CD4-positive, alpha-beta T cell (primary cell): ENCODE measurements around the gene ARL13B. TPM values are rescaled to one million over a fixed set of nuclear protein-coding genes. Genes with fewer than 3 reads are reported as not detected.

Experiments used
- ATAC-seq: fragments of 200-7000 bp; cut with Tn5 transposase; one replicate; pipeline ENCODE4 v1.10.0; 2022; ENCODE audit warnings: mild to moderate bottlenecking; ENCODE audit not compliant: poor library complexity
- CTCF ChIA-PET: fragments of 350-600 bp; sonication (Branson Sonifier 250); formaldehyde crosslinking; loops from one replicate; lab custom pipeline; 2021; ENCODE audit warnings: antibody characterized with exemption, inconsistent platforms; lab: Charles Lee
- POLR2A ChIA-PET: fragments of 350-600 bp; sonication (Branson Sonifier 250); formaldehyde crosslinking; loops from one replicate; lab custom pipeline; 2021; ENCODE audit warnings: antibody characterized with exemption, inconsistent platforms; lab: Charles Lee
- DNase-seq, 14 experiments: peaks; one replicate each; pipeline ENCODE4 v3.0.0-alpha.2; 2013 to 2020; ENCODE audit warnings: mixed read lengths in 2 of 14
- H3K27ac ChIP-seq, 2 donors: one replicate each; pipeline versions ENCODE4 v1.5.1 to v1.7.0; 2013; ENCODE audit warnings: low read length in 2 of 2, low read depth in 1 of 2, mild to moderate bottlenecking in 1 of 2
- H3K27me3 ChIP-seq, 2 experiments: 1 replicate in 1 of 2; 2 replicates in 1 of 2; pipeline versions ENCODE4 v1.6.1 to v1.7.0; 2013; ENCODE audit warnings: low read length in 2 of 2, control low read depth in 1 of 2, mild to moderate bottlenecking in 1 of 2, moderate library complexity in 1 of 2; ENCODE audit not compliant: insufficient read depth in 2 of 2, control insufficient read depth in 1 of 2
- H3K36me3 ChIP-seq: one replicate; pipeline ENCODE4 v1.6.1; 2013; ENCODE audit warnings: low read length, control low read depth; ENCODE audit not compliant: insufficient read depth
- H3K4me1 ChIP-seq: one replicate; pipeline ENCODE4 v1.6.1; 2013; ENCODE audit warnings: low read length, control low read depth; ENCODE audit not compliant: insufficient read depth
- H3K4me3 ChIP-seq: one replicate; pipeline ENCODE4 v1.5.1; 2013; ENCODE audit warnings: mild to moderate bottlenecking, low read length, moderate library complexity
- H3K9me3 ChIP-seq, 2 experiments: 1 replicate in 1 of 2; 2 replicates in 1 of 2; pipeline versions ENCODE4 v1.6.1 to v1.7.0; 2013; ENCODE audit warnings: low read length in 2 of 2, mild to moderate bottlenecking in 2 of 2, control low read depth in 1 of 2, moderate library complexity in 1 of 2; ENCODE audit not compliant: control insufficient read depth in 1 of 2, insufficient read depth in 1 of 2
- H3K27ac Mint-ChIP-seq: one replicate; pipeline ENCODE4 v1.8.0; 2020; ENCODE audit warnings: mixed read lengths
- H3K27me3 Mint-ChIP-seq: one replicate; pipeline ENCODE4 v1.8.0; 2021; ENCODE audit warnings: mixed read lengths
- H3K36me3 Mint-ChIP-seq: one replicate; pipeline ENCODE4 v1.8.0; 2021; ENCODE audit warnings: low read depth, mixed read lengths
- H3K4me1 Mint-ChIP-seq: one replicate; pipeline ENCODE4 v1.8.0; 2021; ENCODE audit warnings: low read depth, mixed read lengths
- H3K4me3 Mint-ChIP-seq: one replicate; pipeline ENCODE4 v1.8.0; 2020; ENCODE audit warnings: mild to moderate bottlenecking, mixed read lengths
- H3K9me3 Mint-ChIP-seq: one replicate; pipeline ENCODE4 v1.8.0; 2020; ENCODE audit warnings: mixed read lengths
- CTCF ChIP-seq: fragments of 200-600 bp; IDR thresholded peaks from one replicate; pipeline ENCODE4 v1.8.0; 2022; ENCODE audit warnings: antibody characterized with exemption, mild to moderate bottlenecking
- intact Hi-C, 2 experiments: fragments of 100-400 bp; cut with DNase I in 1 of 2; cut with micrococcal nuclease in 1 of 2; formaldehyde crosslinking; loops; one replicate each; pipeline versions ENCODE4 v1.15.1 to v1.9.0; 2023 to 2025; cut with DNase I, micrococcal nuclease
- total RNA-seq, 174 experiments: library from RNA in 2 of 174; stranded (reverse) in 2 of 174; gene quantifications; one replicate each; pipeline ENCODE4 v1.2.3 and lab custom pipeline; 2021 to 2026

The ARL13B gene
- total RNA-seq, 2 experiments from 2014 or later: 3.4 to 4.4 TPM

GRCh38 chr3:94001827-94002495 is 22.0 kb downstream of the ARL13B start:
- POLR2A ChIA-PET: interaction anchor here (1.0 kb wide), 1 partner anchor 61 kb away, joined by 3 read pairs; the partner anchor contains the start of genes DHFR2 and NSUN3
- Mint-ChIP-seq H3K4me3 (no peak overlapping the region), H3K27me3 (no peaks in the 10 kb centered on the region)

GRCh38 chr3:94004301-94004910 is 24.5 kb downstream of the ARL13B start:
- no peaks in the 10 kb centered on the region for H3K9me3 Mint-ChIP-seq
- no peaks in the 10 kb centered on the region for H3K4me1 Mint-ChIP-seq
- no peak overlapping the region for H3K27ac Mint-ChIP-seq
- H3K9me3 ChIP-seq: no peaks in the 10 kb centered on the region
- H3K27me3 Mint-ChIP-seq: no peaks in the 10 kb centered on the region
- peak; percentile 97 for TF ChIP-seq CTCF
- no peaks in the 10 kb centered on the region for H3K36me3 ChIP-seq
- H3K4me3 Mint-ChIP-seq: peak overlapping the region; percentile 81
- peak overlapping the region; percentile 17 for H3K4me3 ChIP-seq
- intact Hi-C loops: loop anchor here (1.0 to 10.0 kb wide), 2 partner anchors 65 to 240 kb away; no protein-coding TSS in a partner anchor
- DNase-seq: peak in 3 of 14 experiments; percentile 67 to 74 (median 72)
- H3K27me3 ChIP-seq: no peaks in the 10 kb centered on the region
- H3K36me3 Mint-ChIP-seq: no peaks in the 10 kb centered on the region
- ChIA-PET POLR2A (interaction anchor here (0.7 kb wide), 1 partner anchor 58 kb away, joined by 4 read pairs; the partner anchor contains the start of genes DHFR2 and NSUN3), CTCF (interaction anchor here (0.8 to 1.2 kb wide), 4 partner anchors 23 to 101 kb away, joined by 3 to 4 read pairs (median 4); partner anchors contain the start of genes DHFR2 and NSUN3)
- ATAC-seq: peak; percentile 85
- H3K4me1 ChIP-seq: no peaks in the 10 kb centered on the region
- H3K27ac ChIP-seq: no peak overlapping the region

More at GRCh38 chr3:94001827-94002495, 22.0 kb downstream of the ARL13B start:
- Histone ChIP-seq H3K9me3 (no peaks in the 10 kb centered on the region), H3K4me3 (no peak overlapping the region), H3K27ac (no peak overlapping the region), H3K27me3 (no peaks in the 10 kb centered on the region), H3K4me1 (no peaks in the 10 kb centered on the region), H3K36me3 (no peaks in the 10 kb centered on the region)
- H3K9me3 Mint-ChIP-seq: no peaks in the 10 kb centered on the region
- ATAC-seq (no peak), DNase-seq (no peak)
- H3K36me3 Mint-ChIP-seq: no peaks in the 10 kb centered on the region
- intact Hi-C loops: loop anchor here in 1 of 2 experiments (10.0 kb wide), 1 partner anchor 243 kb away; no protein-coding TSS in a partner anchor
- no peak overlapping the region for H3K27ac Mint-ChIP-seq
- no peak for TF ChIP-seq CTCF
- H3K4me1 Mint-ChIP-seq: no peaks in the 10 kb centered on the region
- CTCF ChIA-PET: no interaction called here

GRCh38 chr3:94008253-94008652 is 28.3 kb downstream of the ARL13B start:
- Mint-ChIP-seq H3K36me3 (no peaks in the 10 kb centered on the region), H3K27ac (no peak overlapping the region), H3K4me1 (peaks cover 20% of the 10 kb centered on the region), H3K9me3 (no peaks in the 10 kb centered on the region), H3K27me3 (no peaks in the 10 kb centered on the region), H3K4me3 (no peak overlapping the region)
- intact Hi-C loops: loop anchor here in 1 of 2 experiments (10.0 kb wide), 1 partner anchor 237 kb away; no protein-coding TSS in a partner anchor
- Histone ChIP-seq H3K4me1 (no peaks in the 10 kb centered on the region), H3K9me3 (no peaks in the 10 kb centered on the region), H3K27me3 (no peaks in the 10 kb centered on the region), H3K4me3 (no peak overlapping the region), H3K36me3 (no peaks in the 10 kb centered on the region), H3K27ac (no peak overlapping the region)
- POLR2A ChIA-PET: no interaction called here
- CTCF ChIA-PET: no interaction called here
- no peak for TF ChIP-seq CTCF
- no peak for DNase-seq
- no peak for ATAC-seq
